VCaP (cell line): ENCODE data around the gene NANS.

ENCODE experiments used
- H3K27ac ChIP-seq: fragments of 450-650 bp; 2 replicates; pipeline ENCODE4 v1.5.1; 2017
- CTCF ChIP-seq: fragments of 450-650 bp; conservative IDR thresholded peaks from 2 replicates; pipeline ENCODE4 v1.5.1; 2017; ENCODE audit warnings: mild to moderate bottlenecking, moderate library complexity

NANS gene

GRCh38 chr9:98040212-98040611 is 16.3 kb upstream of the NANS start:
- no peak for TF ChIP-seq CTCF
- no peak overlapping the region for H3K27ac ChIP-seq

- H3K27ac ChIP-seq = no peak overlapping the region
- no peak for TF ChIP-seq CTCF
These were observed 12.6 kb upstream of the NANS start for GRCh38 chr9:98043915-98044314.

GRCh38 chr9:98045234-98046179 is 11.0 kb upstream of the NANS start:
- no peak overlapping the region for H3K27ac ChIP-seq
- no peak for TF ChIP-seq CTCF

- H3K27ac ChIP-seq = no peak overlapping the region
- TF ChIP-seq CTCF = no peak
These were observed 10.4 kb upstream of the NANS start for GRCh38 chr9:98046180-98046543.

GRCh38 chr9:98047002-98047401 is 9.5 kb upstream of the NANS start:
- H3K27ac ChIP-seq = no peak overlapping the region
- TF ChIP-seq CTCF = no peak

- no peak overlapping the region for H3K27ac ChIP-seq
- no peak for TF ChIP-seq CTCF
These were observed 7.1 kb upstream of the NANS start for GRCh38 chr9:98049288-98050072.

GRCh38 chr9:98050351-98050750 is 6.2 kb upstream of the NANS start:
- H3K27ac ChIP-seq = no peak overlapping the region
- no peak for TF ChIP-seq CTCF
